GM23248 (cell line): ENCODE results near the gene OLR1. TPM values are rescaled to one million over a fixed set of nuclear protein-coding genes. Genes with fewer than 3 reads are reported as not detected.
"Not testable (repeated sequence)": the region's sequence is repeated elsewhere in the genome, so short reads cannot be mapped to it uniquely, and the experiment has no call there.

Experiments used
- DNase-seq: peaks from one replicate; pipeline ENCODE4 v3.0.0-alpha.2; 2015
- H2AFZ ChIP-seq: fragments of 200-600 bp; sonication (generic); 2 replicates; pipeline ENCODE4 v1.6.1; 2016; ENCODE audit warnings: antibody characterized with exemption
- H3F3A ChIP-seq: fragments of 200-600 bp; sonication (generic); 2 replicates; pipeline ENCODE4 v1.6.1; 2016; ENCODE audit warnings: mild to moderate bottlenecking, antibody characterized with exemption, mixed run types; ENCODE audit not compliant: insufficient read depth
- H3K27ac ChIP-seq: fragments of 200-600 bp; sonication (generic); 2 replicates; pipeline ENCODE4 v1.5.1; 2016; ENCODE audit warnings: mild to moderate bottlenecking
- H3K27me3 ChIP-seq: fragments of 200-600 bp; sonication (generic); replicated peaks from 2 replicates; pipeline ENCODE4 v1.6.1; 2016; ENCODE audit warnings: mild to moderate bottlenecking; ENCODE audit not compliant: insufficient read depth
- H3K36me3 ChIP-seq: fragments of 200-600 bp; sonication (generic); 2 replicates; pipeline ENCODE4 v1.6.1; 2016; ENCODE audit warnings: low read depth, mild to moderate bottlenecking
- H3K4me1 ChIP-seq: fragments of 200-600 bp; sonication (generic); 2 replicates; pipeline ENCODE4 v1.6.1; 2016; ENCODE audit warnings: mild to moderate bottlenecking; ENCODE audit not compliant: insufficient read depth
- H3K4me2 ChIP-seq: fragments of 200-600 bp; sonication (generic); one replicate; pipeline ENCODE4 v1.6.1; 2016; ENCODE audit warnings: mild to moderate bottlenecking; ENCODE audit not compliant: unreplicated experiment
- H3K4me3 ChIP-seq: fragments of 200-600 bp; sonication (generic); 2 replicates; pipeline ENCODE4 v1.5.1; 2016; ENCODE audit warnings: mild to moderate bottlenecking
- H3K79me2 ChIP-seq: fragments of 200-600 bp; sonication (generic); 2 replicates; pipeline ENCODE4 v1.6.1; 2016; ENCODE audit warnings: mild to moderate bottlenecking; ENCODE audit not compliant: insufficient read depth
- H3K9ac ChIP-seq: fragments of 200-600 bp; sonication (generic); 2 replicates; pipeline ENCODE4 v1.6.1; 2016; ENCODE audit warnings: mild to moderate bottlenecking
- H3K9me2 ChIP-seq: fragments of 200-600 bp; sonication (generic); 2 replicates; pipeline ENCODE4 v1.6.1; 2016; ENCODE audit warnings: mixed run types, mild to moderate bottlenecking, moderate library complexity; ENCODE audit not compliant: insufficient read depth
- H3K9me3 ChIP-seq: fragments of 200-600 bp; sonication (generic); one replicate; pipeline ENCODE4 v1.6.1; 2017; ENCODE audit warnings: low read depth
- H4K20me1 ChIP-seq: fragments of 200-600 bp; sonication (generic); 2 replicates; pipeline ENCODE4 v1.6.0; 2016; ENCODE audit not compliant: insufficient read depth
- EZH2 ChIP-seq: fragments of 200-600 bp; sonication (generic); IDR thresholded peaks from 2 replicates; pipeline ENCODE4 v1.6.1; 2018; ENCODE audit warnings: antibody characterized with exemption, mild to moderate bottlenecking; ENCODE audit not compliant: insufficient read depth, poor library complexity, severe bottlenecking
- EZH2phosphoT487 ChIP-seq: fragments of 200-600 bp; sonication (generic); IDR thresholded peaks from 2 replicates; pipeline ENCODE4 v1.6.1; 2018; ENCODE audit warnings: antibody characterized with exemption, moderate library complexity, mild to moderate bottlenecking, low read depth; ENCODE audit not compliant: insufficient read depth
- WGBS, 2 experiments: methylation state at CpG; one replicate each; pipeline ENCODE4 v1.1.6; 2015 to 2017; ENCODE audit warnings: low lambda C conversion rate in 2 of 2, low coverage in 1 of 2; ENCODE audit errors: missing lambda C conversion rate in 2 of 2; 5-methylcytosine and 5-hydroxymethylcytosine counted together
- in situ Hi-C: fragments of 300-500 bp; cut with MboI; formaldehyde crosslinking; loops from 2 replicates; pipeline ENCODE4 v1.15.0; 2020
- polyA plus RNA-seq: library from polyadenylated mRNA; unstranded; fragments of >200 nt; fragmentation: Nextera tagmentation; extraction: Ambion mirVana; gene quantifications from 2 replicates; pipeline ENCODE4 v1.2.1, GENCODE V29; 2016
- total RNA-seq: library from RNA; depleted of rRNA; stranded (reverse); fragments of >200 nt; shearing (Covaris generic); gene quantifications from 2 replicates; pipeline ENCODE4 v1.2.3, GENCODE V29; 2014; rRNA removed

The OLR1 gene
- total RNA-seq (6.3 and 6.8 TPM in 2 replicates), polyA plus RNA-seq (4.4 and 4.6 TPM in 2 replicates)

DNA sequence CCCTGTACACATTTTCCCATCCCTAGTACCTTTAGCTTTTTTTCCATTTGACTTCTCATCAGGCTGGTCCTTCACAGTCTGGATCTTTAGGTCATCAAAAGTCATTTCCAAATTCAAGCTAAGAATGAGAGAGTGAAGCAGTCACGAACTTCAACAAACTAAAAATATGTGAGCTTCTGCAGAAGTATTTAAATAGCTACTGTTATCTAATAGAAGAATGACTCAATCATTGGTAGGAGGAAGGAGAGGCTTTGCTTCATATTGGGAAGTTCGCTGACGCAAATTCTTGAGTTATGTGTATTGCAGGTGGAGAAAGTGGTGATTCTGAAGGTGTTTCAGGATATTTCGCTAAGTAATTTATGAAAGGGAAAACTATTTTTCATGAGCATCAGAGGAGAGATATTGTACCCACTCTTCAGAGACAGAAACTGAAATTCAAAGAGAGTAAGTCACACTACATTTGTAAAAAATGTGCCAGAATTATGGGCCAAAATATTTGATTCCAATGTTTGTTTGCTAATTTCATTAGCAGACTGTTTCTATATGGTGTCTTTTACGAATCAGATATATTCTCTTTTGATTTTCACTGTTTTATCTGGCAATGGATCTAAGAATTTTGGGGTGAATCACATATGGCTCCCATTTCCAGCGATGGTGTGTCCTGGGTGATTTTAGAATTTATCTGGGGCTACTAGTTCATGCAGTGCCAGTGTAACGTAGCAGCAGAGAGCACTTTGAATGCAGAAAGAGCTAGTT, at the start of gene OLR1:
OLR1 (minus strand) TSS at position 160 of the 756 bp plus-strand sequence; CDS start at position 105, 55 bp downstream.
- Histone ChIP-seq H3K4me2 (peak within 1 kb of the TSS; percentile 27), H3K27me3 (no peaks in the 10 kb centered on the region), H3K9me2 (no peaks in the 10 kb centered on the region), H3K4me3 (no peak within 1 kb of the TSS), H2AFZ (no peak within 1 kb of the TSS), H3K27ac (no peak within 1 kb of the TSS), H3F3A (peaks cover 23% of the 10 kb centered on the region), H4K20me1 (no peaks in the 10 kb centered on the region), H3K9ac (no peak within 1 kb of the TSS), H3K9me3 (no peaks in the 10 kb centered on the region), H3K36me3 (no peaks in the 10 kb centered on the region), H3K79me2 (no peaks in the 10 kb centered on the region), H3K4me1 (peaks cover 48% of the 10 kb centered on the region)
- 75 to 76% methylated on average over 7 of the region's 7 CpGs for WGBS, 2 experiments
- peak; percentile 30 for DNase-seq
- in situ Hi-C loops, result no loop called here
- TF ChIP-seq EZH2phosphoT487 (no peak), EZH2 (no peak)

DNA sequence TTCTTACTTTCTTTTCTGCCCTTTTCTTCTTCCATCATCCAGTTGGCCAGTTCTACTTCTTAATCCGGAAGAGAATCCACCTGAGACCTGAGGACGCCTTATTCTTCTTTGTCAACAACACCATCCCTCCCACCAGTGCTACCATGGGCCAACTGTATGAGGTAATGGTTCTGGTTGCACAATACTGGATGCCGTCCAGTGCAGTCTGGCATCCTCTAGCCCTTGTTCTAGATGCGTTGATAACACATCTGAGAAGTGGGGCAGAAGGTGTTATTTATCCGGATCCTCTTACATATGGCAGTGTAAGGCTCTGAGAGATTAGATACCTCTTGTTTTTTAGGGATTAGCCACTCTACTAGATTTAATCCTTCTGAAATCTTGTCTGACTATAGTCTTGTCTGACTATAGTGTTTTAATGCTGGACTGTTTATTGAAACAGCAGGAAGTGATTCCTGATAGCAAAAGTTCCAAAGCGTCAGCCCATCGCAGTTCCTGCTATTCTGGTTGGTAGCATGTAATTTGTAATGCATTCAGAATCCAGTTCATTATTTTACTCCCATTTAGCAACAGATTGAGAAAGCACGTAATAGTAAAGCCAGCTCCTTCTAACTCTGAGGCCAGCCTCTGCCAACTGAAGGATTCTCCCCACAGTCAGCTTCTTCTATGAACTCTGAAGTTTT, 48.6 kb upstream of the OLR1 start:
- Histone ChIP-seq H3F3A (peaks cover 44% of the 10 kb centered on the region), H3K36me3 (peaks cover 52% of the 10 kb centered on the region), H4K20me1 (no peaks in the 10 kb centered on the region; the same call in 1 of the 2 replicates), H3K4me2 (no peak overlapping the region), H3K9me2 (no peaks in the 10 kb centered on the region), H3K9me3 (no peaks in the 10 kb centered on the region), H3K4me1 (peaks cover 29% of the 10 kb centered on the region), H2AFZ (no peak overlapping the region), H3K79me2 (peaks cover 48% of the 10 kb centered on the region), H3K4me3 (no peak overlapping the region), H3K27me3 (no peaks in the 10 kb centered on the region), H3K27ac (peak overlapping the region; percentile 21), H3K9ac (no peak overlapping the region)
- DNase-seq, result peak; percentile 76
- in situ Hi-C loops, result no loop called here
- 41 to 45% methylated on average over 8 of the region's 8 CpGs for WGBS, 2 experiments
- TF ChIP-seq EZH2phosphoT487 (no peak), EZH2 (no peak)

DNA sequence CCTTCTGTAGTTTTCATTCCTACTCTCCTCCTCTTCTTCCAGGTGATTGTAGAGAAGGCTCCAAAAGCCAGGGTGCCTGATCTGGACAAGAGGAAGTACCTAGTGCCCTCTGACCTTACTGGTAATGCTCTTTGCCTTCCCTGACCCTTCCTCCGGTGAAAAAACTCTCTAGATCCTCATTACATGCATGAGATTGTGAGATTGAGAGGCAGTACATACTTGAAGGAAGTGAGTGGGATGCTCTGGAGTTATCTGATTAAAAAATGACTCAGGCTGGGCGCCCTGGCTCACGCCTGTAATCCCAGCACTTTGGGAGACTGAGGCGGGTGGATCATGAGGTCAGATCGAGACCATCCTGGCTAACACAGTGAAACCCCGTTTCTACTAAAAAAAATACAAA, 46.1 kb upstream of the OLR1 start:
- no peak for DNase-seq
- no peak for TF ChIP-seq EZH2phosphoT487
- TF ChIP-seq EZH2, result no peak
- Histone ChIP-seq H4K20me1 (no peaks in the 10 kb centered on the region; the same call in 1 of the 2 replicates), H2AFZ (no peak overlapping the region), H3K27ac (no peak overlapping the region), H3K4me3 (no peak overlapping the region), H3F3A (peaks cover 53% of the 10 kb centered on the region), H3K27me3 (no peaks in the 10 kb centered on the region), H3K4me2 (no peak overlapping the region), H3K9me3 (no peaks in the 10 kb centered on the region), H3K36me3 (peaks cover 39% of the 10 kb centered on the region), H3K4me1 (peaks cover 37% of the 10 kb centered on the region), H3K9me2 (no peaks in the 10 kb centered on the region), H3K79me2 (peaks cover 68% of the 10 kb centered on the region), H3K9ac (no peak overlapping the region)
- in situ Hi-C loops, result no loop called here
- WGBS, 2 experiments, result 85% methylated on average over 6 of the region's 6 CpGs

- WGBS, 2 experiments, result 94 to 95% methylated on average over 13 of the region's 13 CpGs
- H3K9me3 ChIP-seq, H2AFZ ChIP-seq, H4K20me1 ChIP-seq, H3K27me3 ChIP-seq, in situ Hi-C loops, DNase-seq, H3K9me2 ChIP-seq: not testable (repeated sequence)
- Histone ChIP-seq H3K4me2 (peak overlapping the region; percentile 96), H3K9ac (peak overlapping the region; percentile 100; the same call in 1 of the 2 replicates), H3K27ac (peak overlapping the region; percentile 100; the same call in 1 of the 2 replicates), H3K4me3 (peak overlapping the region; percentile 98; the same call in 1 of the 2 replicates), H3F3A (peaks cover 39% of the 10 kb centered on the region), H3K79me2 (peaks cover 62% of the 10 kb centered on the region), H3K4me1 (peaks cover 37% of the 10 kb centered on the region), H3K36me3 (peaks cover 18% of the 10 kb centered on the region)
Observed at GRCh38 chr12:10215946-10216345, 44.0 kb upstream of the OLR1 start.
